ENCODE results near the gene PARP11. TPM values are rescaled to one million over a fixed set of nuclear protein-coding genes. Genes with fewer than 3 reads are reported as not detected.

The PARP11 gene
- total and polyA plus RNA-seq, 2 donors (not counting 1 experiment from before 2014, with no cell fraction given) = 6.4 to 26.3 TPM

- Histone ChIP-seq H3K9ac (ENCODE audit: low read length) (no peak overlapping the region), H3K4me1 (ENCODE audit: control insufficient read depth in 2 of 2, insufficient read depth in 2 of 2, low read length in 2 of 2) (no peaks in the 10 kb centered on the region), H3K79me2 (ENCODE audit: control insufficient read depth, insufficient read depth, low read length) (no peaks in the 10 kb centered on the region), H4K20me1 (ENCODE audit: control insufficient read depth, insufficient read depth, low read length, poor library complexity, severe bottlenecking) (no peaks in the 10 kb centered on the region), H3K4me2 (replicated peaks; ENCODE audit: low read depth, low read length, poor library complexity, severe bottlenecking) (no peak overlapping the region), H2AFZ (ENCODE audit: insufficient read depth, low read depth, low read length, poor library complexity, severe bottlenecking) (no peak overlapping the region), H3K36me3 (replicated peaks in 1 of 2; ENCODE audit: control extremely low read depth in 1 of 2, control insufficient read depth in 1 of 2, extremely low read depth in 1 of 2, insufficient read depth in 2 of 2, low read length in 1 of 2) (no peaks in the 10 kb centered on the region), H3K27ac (ENCODE audit: low read length in 2 of 2) (no peak overlapping the region), H3K27me3 (replicated peaks in 1 of 4; ENCODE audit: control extremely low read depth in 1 of 4, control insufficient read depth in 3 of 4, insufficient read depth in 4 of 4, low read length in 3 of 4) (peaks cover 0 to 1% (median 0%) of the 10 kb centered on the region in 4 experiments), H3K4me3 (ENCODE audit: control extremely low read depth in 1 of 5, extremely low read depth in 1 of 5, insufficient read depth in 1 of 5, low read depth in 2 of 5, low read length in 4 of 5) (no peak overlapping the region), H3K9me3 (ENCODE audit: control extremely low read depth in 1 of 3, control insufficient read depth in 2 of 3, insufficient read depth in 1 of 3, low read length in 2 of 3) (no peaks in the 10 kb centered on the region)
- Mint-ChIP-seq H3K27me3 (no peaks in the 10 kb centered on the region), H3K9me3 (ENCODE audit: insufficient read depth) (no peaks in the 10 kb centered on the region), H3K4me1 (no peaks in the 10 kb centered on the region), H3K27ac (no peak overlapping the region), H3K4me3 (no peak overlapping the region)
- ChIA-PET CTCF (interaction anchor here (0.7 to 2.4 kb wide), 5 partner anchors 9 to 472 kb away, joined by 3 to 8 read pairs (median 5); no protein-coding TSS in a partner anchor), POLR2A (no interaction called here)
- intact Hi-C loops (cut with micrococcal nuclease) = no loop called here
- 100% methylated on average over 1 of the region's 1 CpG for WGBS (ENCODE audit: insufficient coverage)
- no peak for DNase-seq
- no peak for TF ChIP-seq EZH2 (IDR thresholded peaks at IDR 0.05; ENCODE audit: borderline replicate concordance, insufficient read depth, low read depth, low read length, poor library complexity, severe bottlenecking)
- no peak for TF ChIP-seq CTCF (IDR thresholded peaks at IDR 0.05)
- no peak for ATAC-seq (ENCODE audit: low read depth)
These were observed 101.3 kb downstream of the PARP11 start for GRCh38 chr12:3771853-3772252.

GRCh38 chr12:3770891-3771290 lies 102.3 kb downstream of the PARP11 start:
- Mint-ChIP-seq H3K9me3 (ENCODE audit: insufficient read depth) (no peaks in the 10 kb centered on the region), H3K27me3 (no peaks in the 10 kb centered on the region), H3K4me3 (no peak overlapping the region), H3K27ac (no peak overlapping the region), H3K4me1 (no peaks in the 10 kb centered on the region)
- Histone ChIP-seq H3K27ac (ENCODE audit: low read length in 2 of 2) (no peak overlapping the region), H3K9ac (ENCODE audit: low read length) (no peak overlapping the region), H2AFZ (ENCODE audit: insufficient read depth, low read depth, low read length, poor library complexity, severe bottlenecking) (no peak overlapping the region), H4K20me1 (ENCODE audit: control insufficient read depth, insufficient read depth, low read length, poor library complexity, severe bottlenecking) (no peaks in the 10 kb centered on the region), H3K27me3 (replicated peaks in 1 of 4; ENCODE audit: control extremely low read depth in 1 of 4, control insufficient read depth in 3 of 4, insufficient read depth in 4 of 4, low read length in 3 of 4) (no peaks in the 10 kb centered on the region), H3K79me2 (ENCODE audit: control insufficient read depth, insufficient read depth, low read length) (no peaks in the 10 kb centered on the region), H3K9me3 (ENCODE audit: control extremely low read depth in 1 of 3, control insufficient read depth in 2 of 3, insufficient read depth in 1 of 3, low read length in 2 of 3) (no peaks in the 10 kb centered on the region), H3K4me1 (ENCODE audit: control insufficient read depth in 2 of 2, insufficient read depth in 2 of 2, low read length in 2 of 2) (no peaks in the 10 kb centered on the region), H3K4me3 (ENCODE audit: control extremely low read depth in 1 of 5, extremely low read depth in 1 of 5, insufficient read depth in 1 of 5, low read depth in 2 of 5, low read length in 4 of 5) (no peak overlapping the region), H3K4me2 (replicated peaks; ENCODE audit: low read depth, low read length, poor library complexity, severe bottlenecking) (no peak overlapping the region), H3K36me3 (replicated peaks in 1 of 2; ENCODE audit: control extremely low read depth in 1 of 2, control insufficient read depth in 1 of 2, extremely low read depth in 1 of 2, insufficient read depth in 2 of 2, low read length in 1 of 2) (no peaks in the 10 kb centered on the region)
- CTCF ChIA-PET = interaction anchor here (0.7 to 2.4 kb wide), 3 partner anchors 10 to 471 kb away, joined by 3 to 8 read pairs (median 3); no protein-coding TSS in a partner anchor
- no peak for DNase-seq
- intact Hi-C loops (cut with micrococcal nuclease) = no loop called here
- TF ChIP-seq CTCF (IDR thresholded peaks at IDR 0.05) (no peak), EZH2 (IDR thresholded peaks at IDR 0.05; ENCODE audit: borderline replicate concordance, insufficient read depth, low read depth, low read length, poor library complexity, severe bottlenecking) (no peak)
- ATAC-seq (ENCODE audit: low read depth) = no peak
- WGBS (ENCODE audit: insufficient coverage) = no CpG with 5 or more reads among the region's 1 CpG
- POLR2A ChIA-PET = no interaction called here
